Ascending aorta (tissue), 2 donors: Measurements from ENCODE around the gene BAK1. TPM values are rescaled to one million over a fixed set of nuclear protein-coding genes. Genes with fewer than 3 reads are reported as not detected.
A peak's percentile ranks its signal among the peaks of the same experiment; 100 is the strongest.

ENCODE experiments used
- DNase-seq, 2 donors: peaks; one replicate each; pipeline ENCODE4 v3.0.0-alpha.2; 2019; ENCODE audit warnings: low spot score in 2 of 2
- H3K27ac ChIP-seq, 2 donors: fragments of 200-600 bp; sonication (generic); one replicate each; pipeline ENCODE4 v1.5.1; 2016 to 2017; ENCODE audit warnings: mild to moderate bottlenecking in 1 of 2
- H3K27me3 ChIP-seq: fragments of 200-600 bp; sonication (generic); one replicate; pipeline ENCODE4 v1.5.1; 2017
- H3K36me3 ChIP-seq, 2 donors: fragments of 200-600 bp; sonication (generic); one replicate each; pipeline ENCODE4 v1.5.1; 2016
- H3K4me1 ChIP-seq, 2 donors: fragments of 200-600 bp; sonication (generic); one replicate each; pipeline ENCODE4 v1.5.1; 2016 to 2017; ENCODE audit warnings: mild to moderate bottlenecking in 1 of 2
- H3K4me3 ChIP-seq, 2 donors: fragments of 200-600 bp; sonication (generic); one replicate each; pipeline ENCODE4 v1.5.1; 2016 to 2017; ENCODE audit warnings: mild to moderate bottlenecking in 1 of 2
- H3K9me3 ChIP-seq, 2 donors: fragments of 200-600 bp; sonication (generic); one replicate each; pipeline ENCODE4 v1.5.1; 2016
- intact Hi-C: fragments of 100-400 bp; cut with DNase I; formaldehyde crosslinking; loops from one replicate; pipeline ENCODE4 v1.15.1; 2023
- total RNA-seq: library from RNA; depleted of rRNA; stranded (reverse); fragments of >200 nt; gene quantifications from one replicate; pipeline ENCODE4 v1.1.0, GENCODE V29; 2016
- TF ChIP-seq, protein P1 (sequence below), 3 experiments: fragments of 200-600 bp in 2 of 3; fragments of 450-650 bp in 1 of 3; sonication (generic) in 2 of 3; IDR thresholded peaks; one replicate each; pipeline ENCODE4 v1.5.1; 2016 to 2019; ENCODE audit warnings: antibody characterized with exemption in 3 of 3, mild to moderate bottlenecking in 1 of 3, moderate library complexity in 1 of 3

BAK1 gene
- total RNA-seq, 1 donor from 2014 or later = 8.7 TPM

DNA sequence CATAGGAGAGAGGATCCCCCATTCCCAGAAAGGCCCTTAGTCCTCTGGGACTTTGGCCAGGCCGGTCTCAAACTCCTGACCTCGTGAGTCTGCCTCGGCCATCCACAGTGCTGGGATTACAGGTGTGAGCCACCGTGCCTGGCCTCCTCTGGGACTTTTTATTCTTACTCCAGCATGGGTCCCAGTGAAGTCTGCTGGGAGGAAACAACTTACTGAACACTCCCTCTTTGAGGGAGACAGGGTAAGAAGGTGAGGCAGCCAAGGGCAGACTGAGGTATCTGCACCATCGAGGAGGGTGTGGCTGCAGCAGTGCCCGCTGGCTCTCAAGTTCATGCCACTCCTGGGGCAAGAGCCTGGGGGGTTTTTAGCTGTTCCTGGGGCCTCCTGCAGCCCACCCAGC is 2.4 kb downstream of the BAK1 start:
- peak overlapping the region in 1 of 2 donors; percentile 40 for H3K27ac ChIP-seq
- peaks cover 30 to 41% of the 10 kb centered on the region in 2 donors for H3K36me3 ChIP-seq
- no peaks in the 10 kb centered on the region for H3K9me3 ChIP-seq
- no peak for DNase-seq
- TF ChIP-seq, protein P1, sequence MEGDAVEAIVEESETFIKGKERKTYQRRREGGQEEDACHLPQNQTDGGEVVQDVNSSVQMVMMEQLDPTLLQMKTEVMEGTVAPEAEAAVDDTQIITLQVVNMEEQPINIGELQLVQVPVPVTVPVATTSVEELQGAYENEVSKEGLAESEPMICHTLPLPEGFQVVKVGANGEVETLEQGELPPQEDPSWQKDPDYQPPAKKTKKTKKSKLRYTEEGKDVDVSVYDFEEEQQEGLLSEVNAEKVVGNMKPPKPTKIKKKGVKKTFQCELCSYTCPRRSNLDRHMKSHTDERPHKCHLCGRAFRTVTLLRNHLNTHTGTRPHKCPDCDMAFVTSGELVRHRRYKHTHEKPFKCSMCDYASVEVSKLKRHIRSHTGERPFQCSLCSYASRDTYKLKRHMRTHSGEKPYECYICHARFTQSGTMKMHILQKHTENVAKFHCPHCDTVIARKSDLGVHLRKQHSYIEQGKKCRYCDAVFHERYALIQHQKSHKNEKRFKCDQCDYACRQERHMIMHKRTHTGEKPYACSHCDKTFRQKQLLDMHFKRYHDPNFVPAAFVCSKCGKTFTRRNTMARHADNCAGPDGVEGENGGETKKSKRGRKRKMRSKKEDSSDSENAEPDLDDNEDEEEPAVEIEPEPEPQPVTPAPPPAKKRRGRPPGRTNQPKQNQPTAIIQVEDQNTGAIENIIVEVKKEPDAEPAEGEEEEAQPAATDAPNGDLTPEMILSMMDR (IDR thresholded peaks at IDR 0.05) = no peak
- H3K4me1 ChIP-seq = peaks cover 4 to 14% of the 10 kb centered on the region in 2 donors
- intact Hi-C loops = loop anchor here (10.0 kb wide), 1 partner anchor 163 kb away; the partner anchor contains the start of genes CUTA and PHF1
- no peak overlapping the region for H3K4me3 ChIP-seq
- no peaks in the 10 kb centered on the region for H3K27me3 ChIP-seq

DNA sequence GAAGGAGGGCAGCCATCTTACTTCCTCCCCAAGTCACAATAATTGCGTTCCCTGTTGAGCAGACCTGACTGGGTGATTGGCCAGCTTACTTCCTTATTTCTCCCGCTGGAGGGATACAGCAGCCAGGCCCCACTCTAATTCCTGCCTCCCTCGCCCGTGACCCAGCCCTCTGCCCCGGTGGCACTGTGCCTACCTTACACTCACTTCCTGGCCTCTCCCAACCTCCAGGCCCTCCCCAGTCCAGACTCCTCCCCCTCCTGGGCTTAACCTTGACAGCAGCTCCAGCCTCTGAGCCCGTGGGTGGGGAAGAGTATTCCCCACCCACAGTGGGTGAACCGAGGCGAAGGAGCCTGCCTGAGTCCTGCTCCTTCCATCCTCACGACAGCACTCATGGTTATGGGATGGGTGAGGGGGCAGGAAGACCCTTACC is 3.0 kb downstream of the BAK1 start:
- no peaks in the 10 kb centered on the region for H3K27me3 ChIP-seq
- H3K4me1 ChIP-seq = peaks cover 4 to 14% of the 10 kb centered on the region in 2 donors
- DNase-seq = peak; percentile 24 to 77
- H3K4me3 ChIP-seq = no peak overlapping the region
- peaks cover 30 to 41% of the 10 kb centered on the region in 2 donors for H3K36me3 ChIP-seq
- TF ChIP-seq, protein P1 (IDR thresholded peaks at IDR 0.05) = no peak
- no peaks in the 10 kb centered on the region for H3K9me3 ChIP-seq
- intact Hi-C loops = loop anchor here (10.0 kb wide), 1 partner anchor 162 kb away; the partner anchor contains the start of genes CUTA and PHF1
- peak overlapping the region in 1 of 2 donors; percentile 40 for H3K27ac ChIP-seq

DNA sequence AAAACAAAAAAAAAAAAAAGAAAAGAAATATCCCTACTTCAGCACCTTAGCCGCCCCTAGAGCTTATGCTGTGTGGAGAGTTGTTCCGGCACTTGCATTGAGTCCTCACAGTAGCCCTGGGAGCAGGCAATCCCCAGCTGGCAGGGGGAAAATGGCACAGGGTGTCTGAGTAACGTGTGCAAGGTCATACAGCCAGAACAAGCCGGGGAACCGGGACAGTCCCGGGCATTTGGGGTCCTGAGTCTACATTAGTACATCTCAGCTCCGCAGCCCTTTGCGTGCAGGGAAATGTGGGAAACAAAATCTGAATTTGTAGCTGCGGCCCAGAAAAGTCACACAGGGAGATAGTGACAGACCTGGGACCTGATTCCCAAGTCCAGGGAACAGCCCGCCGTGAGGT is 3.4 kb downstream of the BAK1 start:
- Histone ChIP-seq H3K9me3 (no peaks in the 10 kb centered on the region), H3K4me3 (no peak overlapping the region), H3K27me3 (no peaks in the 10 kb centered on the region), H3K36me3 (peaks cover 30 to 41% of the 10 kb centered on the region in 2 donors), H3K27ac (no peak overlapping the region), H3K4me1 (peaks cover 5 to 17% of the 10 kb centered on the region in 2 donors)
- no peak for DNase-seq
- intact Hi-C loops = loop anchor here (10.0 kb wide), 1 partner anchor 162 kb away; the partner anchor contains the start of genes CUTA and PHF1
- TF ChIP-seq, protein P1 (IDR thresholded peaks at IDR 0.05) = no peak

DNA sequence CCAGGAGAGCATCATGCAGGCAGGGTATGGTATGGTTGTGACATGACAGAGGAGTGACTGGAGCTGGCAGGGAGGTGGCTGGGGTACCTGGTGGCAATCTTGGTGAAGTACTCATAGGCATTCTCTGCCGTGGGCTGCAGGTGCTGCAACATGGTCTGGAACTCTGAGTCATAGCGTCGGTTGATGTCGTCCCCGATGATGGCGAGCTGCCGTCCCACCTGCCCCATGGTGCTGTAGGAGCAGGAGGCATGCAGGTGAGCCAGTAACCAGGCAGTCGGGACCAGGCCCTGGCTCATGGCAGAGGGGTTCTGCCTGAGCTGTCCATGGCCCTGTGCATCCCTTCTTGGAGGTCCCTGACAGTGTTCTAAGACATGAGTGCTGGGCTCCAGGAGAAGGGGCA is 4.9 kb downstream of the BAK1 start:
- H3K9me3 ChIP-seq = no peaks in the 10 kb centered on the region
- no peaks in the 10 kb centered on the region for H3K27me3 ChIP-seq
- no peak overlapping the region for H3K27ac ChIP-seq
- TF ChIP-seq, protein P1 (IDR thresholded peaks at IDR 0.05) = no peak
- H3K36me3 ChIP-seq = peaks cover 30 to 41% of the 10 kb centered on the region in 2 donors
- DNase-seq = no peak
- intact Hi-C loops = loop anchor here (10.0 kb wide), 1 partner anchor 160 kb away; the partner anchor contains the start of genes CUTA and PHF1
- H3K4me3 ChIP-seq = no peak overlapping the region
- H3K4me1 ChIP-seq = peaks cover 4 to 16% of the 10 kb centered on the region in 2 donors

DNA sequence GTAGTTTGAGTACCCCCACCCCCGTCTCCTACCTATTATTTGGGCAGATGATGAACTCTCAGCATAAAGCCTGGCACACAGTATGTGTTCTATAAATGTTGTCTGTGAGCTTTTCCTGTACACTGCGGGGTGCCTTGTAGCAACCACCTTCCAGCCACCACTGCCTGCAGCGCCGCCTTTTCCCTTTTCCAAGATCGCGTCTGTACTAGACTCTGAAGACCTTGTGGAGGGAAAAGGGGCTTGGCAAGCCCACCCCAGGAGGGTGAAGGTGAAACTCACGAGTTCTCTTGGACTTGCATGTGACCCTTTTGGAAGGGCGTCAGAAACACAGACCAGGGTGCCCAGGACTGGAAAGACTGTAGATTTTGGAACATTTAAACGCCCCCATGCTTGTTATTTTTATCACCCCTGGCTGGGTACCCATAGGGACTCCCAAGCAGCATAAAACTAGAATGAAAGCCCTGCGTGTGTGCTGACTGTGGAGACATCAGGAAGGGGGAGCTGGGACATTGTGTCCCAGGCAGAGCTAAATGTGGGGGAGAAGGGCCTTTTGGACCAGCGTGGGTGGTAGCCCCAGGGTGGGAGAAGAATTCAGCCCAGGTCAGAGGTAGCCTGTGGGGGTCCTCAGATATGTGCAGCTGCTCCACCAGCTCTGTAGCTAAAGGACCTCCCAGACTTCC is 8.3 kb downstream of the BAK1 start:
- TF ChIP-seq, protein P1 (IDR thresholded peaks at IDR 0.05) = no peak
- Histone ChIP-seq H3K4me1 (peaks cover 4 to 6% of the 10 kb centered on the region in 2 donors), H3K27ac (peak overlapping the region; percentile 78 to 92), H3K27me3 (no peaks in the 10 kb centered on the region), H3K36me3 (peaks cover 23 to 30% of the 10 kb centered on the region in 2 donors), H3K9me3 (no peaks in the 10 kb centered on the region), H3K4me3 (peak overlapping the region; percentile 59 to 90)
- intact Hi-C loops = loop anchor here (1.0 to 10.0 kb wide), 4 partner anchors 9 to 1126 kb away; partner anchors contain the start of genes BAK1, CUTA, ILRUN and PHF1
- no peak for DNase-seq
